ENCODE measurements around the gene MRPS25. TPM values are rescaled to one million over a fixed set of nuclear protein-coding genes. Genes with fewer than 3 reads are reported as not detected.

Gene MRPS25
- polyA plus RNA-seq, 2 of the 4 experiments (the other 2 are of a cell fraction) = 42.0 to 78.4 TPM

- no peaks in the 10 kb centered on the region for H3K4me1 ChIP-seq
- no peak overlapping the region for H3K27ac ChIP-seq
- H3K4me2 ChIP-seq = no peak overlapping the region
- DNase-seq (ENCODE audit: low read depth in 1 of 2, low spot score in 1 of 2) = no peak
- no peak for FAIRE-seq
- no peak overlapping the region for H3K4me3 ChIP-seq
- CTCF ChIA-PET = interaction anchor here (0.9 to 2.9 kb wide), 2 partner anchors 18 to 22 kb away, joined by 3 to 11 read pairs; no protein-coding TSS in a partner anchor
- no peak for ATAC-seq
- no peaks in the 10 kb centered on the region for H3K9me3 ChIP-seq
- POLR2A ChIA-PET = no interaction called here
- TF ChIP-seq PBX3 (IDR thresholded peaks at IDR 0.05) (no peak), POLR2A (IDR thresholded peaks at IDR 0.05; ENCODE audit: low read length) (no peak)
- WGBS (ENCODE audit: missing lambda C conversion rate) = 84% methylated on average over 2 of the region's 2 CpGs
These were observed 21.6 kb upstream of the MRPS25 start for GRCh38 chr3:15086699-15087098.

- Histone ChIP-seq H3K9me3 (no peaks in the 10 kb centered on the region), H3K4me2 (no peak overlapping the region), H3K4me1 (no peaks in the 10 kb centered on the region), H3K4me3 (no peak overlapping the region), H3K27ac (no peak overlapping the region)
- 90% methylated on average over 2 of the region's 2 CpGs for WGBS (ENCODE audit: missing lambda C conversion rate)
- CTCF ChIA-PET = interaction anchor here (0.9 to 2.9 kb wide), 2 partner anchors 18 to 22 kb away, joined by 3 to 11 read pairs; no protein-coding TSS in a partner anchor
- TF ChIP-seq SREBF2 (IDR thresholded peaks at IDR 0.05) = no peak
- TF ChIP-seq ATOH8 (CRISPR knock-in tag; IDR thresholded peaks at IDR 0.05; ENCODE audit: low read depth) = no peak
- TF ChIP-seq SMC3 (IDR thresholded peaks at IDR 0.05) = no peak
- no peak for TF ChIP-seq CHD2 (IDR thresholded peaks at IDR 0.05; ENCODE audit: low read length, partially characterized antibody)
- no peak for TF ChIP-seq REST (IDR thresholded peaks at IDR 0.05)
- TF ChIP-seq TP53 (CRISPR knock-in tag; IDR thresholded peaks at IDR 0.05) = no peak
- TF ChIP-seq POLR2AphosphoS2 (conservative IDR thresholded peaks at IDR 0.05; ENCODE audit: low read length) = no peak
- TF ChIP-seq TFCP2L1 (CRISPR knock-in tag; IDR thresholded peaks at IDR 0.05) = no peak
- no peak for TF ChIP-seq RAD21 (conservative IDR thresholded peaks at IDR 0.05 in 1 of 2, IDR thresholded peaks at IDR 0.05 in 1 of 2)
- no peak for ATAC-seq
- POLR2A ChIA-PET = interaction anchor here (0.6 kb wide), 2 partner anchors 13 to 176 kb away, joined by 3 to 4 read pairs; partner anchors contain the start of gene RBSN
- FAIRE-seq = no peak
- no peak for DNase-seq (ENCODE audit: low read depth in 1 of 2, low spot score in 1 of 2)
These were observed 21.1 kb upstream of the MRPS25 start for GRCh38 chr3:15086263-15086662.

GRCh38 chr3:15083252-15083651 is 18.1 kb upstream of the MRPS25 start:
- FAIRE-seq = no peak
- Histone ChIP-seq H3K4me3 (no peak overlapping the region), H3K9me3 (no peaks in the 10 kb centered on the region), H3K4me1 (no peaks in the 10 kb centered on the region), H3K4me2 (no peak overlapping the region), H3K27ac (no peak overlapping the region)
- 100% methylated on average over 1 of the region's 1 CpG for WGBS (ENCODE audit: missing lambda C conversion rate)
- CTCF ChIA-PET = interaction anchor here (0.9 kb wide), 1 partner anchor 14 kb away, joined by 3 read pairs; no protein-coding TSS in a partner anchor
- ATAC-seq = no peak
- DNase-seq (ENCODE audit: low read depth in 1 of 2, low spot score in 1 of 2) = no peak
- no peak for TF ChIP-seq JUNB (IDR thresholded peaks at IDR 0.05)
- TF ChIP-seq MAFK (IDR thresholded peaks at IDR 0.05; ENCODE audit: partially characterized antibody) = peak; percentile 58
- POLR2A ChIA-PET = interaction anchor here (0.5 kb wide), 1 partner anchor 64 kb away, joined by 3 read pairs; no protein-coding TSS in a partner anchor
